ENCODE measurements around the gene PRPF40A. TPM values are rescaled to one million over a fixed set of nuclear protein-coding genes. Genes with fewer than 3 reads are reported as not detected.

Gene PRPF40A
- total and polyA plus RNA-seq, 2 of the 8 experiments (the other 6 are each of a cell fraction or from before 2014, with no cell fraction given) = 85.5 to 176 TPM

DNA sequence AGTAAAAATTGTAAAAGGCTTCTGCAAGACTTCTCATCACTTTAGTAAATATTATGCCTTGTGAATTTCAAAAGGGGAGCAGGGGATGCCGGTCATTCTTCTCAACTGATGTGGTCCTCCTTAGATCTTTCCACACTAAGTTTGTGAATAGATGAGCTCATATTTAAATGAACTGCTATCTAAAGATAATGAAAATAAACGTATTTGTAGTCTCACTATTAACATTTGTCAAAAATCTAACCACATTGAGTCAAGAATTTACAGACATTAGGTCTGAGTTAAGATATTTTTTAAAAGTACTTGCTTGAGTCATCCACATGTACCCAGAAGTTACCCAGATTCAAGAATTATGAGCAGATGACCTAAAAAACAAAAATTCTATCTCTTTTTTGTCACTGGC lies 6.5 kb downstream of the PRPF40A start:
- Histone ChIP-seq H2BK12ac (ENCODE audit: low read depth, low read length) (no peak overlapping the region), H2AFZ (ENCODE audit: low read length) (no peak overlapping the region), H3K9ac (replicated peaks in 1 of 4; ENCODE audit: extremely low read depth in 1 of 4, low read depth in 3 of 4, low read length in 3 of 4) (no peak overlapping the region), H4K20me1 (replicated peaks in 1 of 2; ENCODE audit: control insufficient read depth in 1 of 2, insufficient read depth in 2 of 2, low read length in 2 of 2) (peaks cover 25 to 28% of the 10 kb centered on the region in 2 experiments), H3K36me3 (ENCODE audit: control insufficient read depth in 2 of 4, insufficient read depth in 4 of 4, low read length in 3 of 4) (peaks cover 8 to 58% (median 22%) of the 10 kb centered on the region in 4 experiments; a peak in 7 of 8 replicates), H3K4me2 (ENCODE audit: insufficient read depth in 1 of 2, low read depth in 2 of 2, low read length in 2 of 2) (no peak overlapping the region), H4K8ac (ENCODE audit: extremely low read depth, insufficient read depth, low read length) (no peak overlapping the region), H2BK120ac (replicated peaks; ENCODE audit: low read depth, low read length) (no peak overlapping the region), H3K23ac (ENCODE audit: insufficient read length) (no peak overlapping the region), H4K5ac (ENCODE audit: insufficient read length, low read depth, low read length) (no peak overlapping the region), H3K14ac (ENCODE audit: insufficient read length) (no peak overlapping the region), H2BK15ac (ENCODE audit: low read length) (no peak overlapping the region), H3K4ac (replicated peaks; ENCODE audit: insufficient read length, low read depth, low read length) (no peak overlapping the region), H3K27ac (ENCODE audit: low read depth, low read length) (no peak overlapping the region), H3K27me3 (replicated peaks in 1 of 4; ENCODE audit: control insufficient read depth in 3 of 4, extremely low read depth in 1 of 4, insufficient read depth in 3 of 4, low read length in 3 of 4) (no peaks in the 10 kb centered on the region), H3K56ac (replicated peaks; ENCODE audit: insufficient read length, low read depth, low read length) (no peak overlapping the region), H3K79me1 (ENCODE audit: low read depth, low read length) (no peaks in the 10 kb centered on the region; the same call in 1 of the 2 replicates), H2BK5ac (ENCODE audit: low read depth, low read length) (no peak overlapping the region), H3K18ac (ENCODE audit: extremely low read depth, low read length) (no peak overlapping the region), H2BK20ac (ENCODE audit: low read length) (no peak overlapping the region), H3K4me3 (ENCODE audit: extremely low read depth in 1 of 4, insufficient read depth in 2 of 4, low read depth in 3 of 4, low read length in 4 of 4) (no peak overlapping the region), H3K4me1 (replicated peaks in 1 of 4; ENCODE audit: control insufficient read depth in 3 of 4, insufficient read depth in 4 of 4, low read length in 3 of 4) (no peaks in the 10 kb centered on the region), H3K79me2 (ENCODE audit: control insufficient read depth in 1 of 2, insufficient read depth in 2 of 2, low read length in 2 of 2) (peaks cover 25 to 100% of the 10 kb centered on the region in 2 experiments), H3K23me2 (ENCODE audit: low read depth, low read length) (no peaks in the 10 kb centered on the region), H3K9me3 (ENCODE audit: insufficient read depth in 2 of 2, low read depth in 1 of 2, low read length in 1 of 2) (no peaks in the 10 kb centered on the region), H2AK5ac (ENCODE audit: low read depth, low read length) (no peak overlapping the region), H4K91ac (replicated peaks; ENCODE audit: insufficient read length, low read length) (no peak overlapping the region)
- TF ChIP-seq SP4 (IDR thresholded peaks at IDR 0.05; ENCODE audit: low read length) = no peak
- no peak for TF ChIP-seq BCL11A (IDR thresholded peaks at IDR 0.05; ENCODE audit: low read depth in 2 of 2, low read length in 2 of 2)
- TF ChIP-seq, protein P1, sequence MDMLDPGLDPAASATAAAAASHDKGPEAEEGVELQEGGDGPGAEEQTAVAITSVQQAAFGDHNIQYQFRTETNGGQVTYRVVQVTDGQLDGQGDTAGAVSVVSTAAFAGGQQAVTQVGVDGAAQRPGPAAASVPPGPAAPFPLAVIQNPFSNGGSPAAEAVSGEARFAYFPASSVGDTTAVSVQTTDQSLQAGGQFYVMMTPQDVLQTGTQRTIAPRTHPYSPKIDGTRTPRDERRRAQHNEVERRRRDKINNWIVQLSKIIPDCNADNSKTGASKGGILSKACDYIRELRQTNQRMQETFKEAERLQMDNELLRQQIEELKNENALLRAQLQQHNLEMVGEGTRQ (IDR thresholded peaks at IDR 0.05; ENCODE audit: low read length) = no peak
- TF ChIP-seq POLR2A (IDR thresholded peaks at IDR 0.05; ENCODE audit: control extremely low read depth in 1 of 2, low read depth in 2 of 2, low read length in 2 of 2) = no peak
- TF ChIP-seq EP300 (IDR thresholded peaks at IDR 0.05; ENCODE audit: borderline replicate concordance in 1 of 2, low read depth in 2 of 2, low read length in 2 of 2) = no peak
- ChIA-PET CTCF (ENCODE audit: partially characterized antibody) (no interaction called here), POLR2A (ENCODE audit: partially characterized antibody) (no interaction called here)
- DNase-seq (ENCODE audit: low read depth in 1 of 2, low spot score in 2 of 2) (no peak), FAIRE-seq (no peak)
- WGBS, 2 experiments (ENCODE audit: extremely low coverage in 1 of 2, insufficient coverage in 1 of 2, insufficient read length in 1 of 2, insufficient replicate concordance in 2 of 2, low coverage in 1 of 2, low lambda C conversion rate in 2 of 2, missing lambda C conversion rate in 1 of 2) = 87% methylated on average over 2 of the region's 2 CpGs; no CpG with 5 or more reads in 1 of the 2 experiments

Measured in H1 (cell line).